Measurements from ENCODE around the gene HDGFL2.

The HDGFL2 gene

GRCh38 chr19:4499855-4500254 lies 27.8 kb downstream of the HDGFL2 start:
- no peak for DNase-seq

GRCh38 chr19:4500841-4501591 lies 28.9 kb downstream of the HDGFL2 start:
- DNase-seq: no peak

GRCh38 chr19:4501691-4502090 lies 29.6 kb downstream of the HDGFL2 start:
- no peak for DNase-seq

GRCh38 chr19:4502282-4503131 lies 30.4 kb downstream of the HDGFL2 start:
- no peak for DNase-seq

- no peak for DNase-seq
Measured at GRCh38 chr19:4503132-4503824, 31.2 kb downstream of the HDGFL2 start.

- DNase-seq: no peak
Measured at GRCh38 chr19:4503825-4504170, 31.7 kb downstream of the HDGFL2 start.

GRCh38 chr19:4504297-4504701 lies 32.2 kb downstream of the HDGFL2 start:
- no peak for DNase-seq

- DNase-seq: no peak
Measured at GRCh38 chr19:4504891-4505569, 32.9 kb downstream of the HDGFL2 start.

- no peak for DNase-seq
Measured at GRCh38 chr19:4505570-4506448, 33.7 kb downstream of the HDGFL2 start.

GRCh38 chr19:4506449-4507149 lies 34.5 kb downstream of the HDGFL2 start:
- no peak for DNase-seq

- DNase-seq: no peak
Measured at GRCh38 chr19:4507150-4507452, 35.0 kb downstream of the HDGFL2 start.

GRCh38 chr19:4507804-4508203 lies 35.7 kb downstream of the HDGFL2 start:
- no peak for DNase-seq

GRCh38 chr19:4508698-4509097 lies 36.6 kb downstream of the HDGFL2 start:
- no peak for DNase-seq

- DNase-seq: no peak
Measured at GRCh38 chr19:4510435-4511255, 38.5 kb downstream of the HDGFL2 start.

GRCh38 chr19:4511300-4512054 lies 39.4 kb downstream of the HDGFL2 start:
- no peak for DNase-seq

GRCh38 chr19:4512070-4512469 lies 40.0 kb downstream of the HDGFL2 start:
- DNase-seq: no peak

GRCh38 chr19:4513248-4513647 lies 41.2 kb downstream of the HDGFL2 start:
- DNase-seq: no peak

- no peak for DNase-seq
Measured at GRCh38 chr19:4515732-4516131, 43.6 kb downstream of the HDGFL2 start.

- no peak for DNase-seq
Measured at GRCh38 chr19:4516199-4516938, 44.3 kb downstream of the HDGFL2 start.
